Bronchial epithelial cell (primary cell): ENCODE data around the gene ZNF280B. TPM values are rescaled to one million over a fixed set of nuclear protein-coding genes. Genes with fewer than 3 reads are reported as not detected.

Experiments used
- DNase-seq: peaks from one replicate; pipeline ENCODE4 v3.0.0-alpha.2; 2010; ENCODE audit warnings: low read depth
- FAIRE-seq: peaks from 2 replicates; lab custom pipeline; 2011; peaks lifted over from hg19 to GRCh38; lab: Jason Lieb, UNC
- H3K27me3 ChIP-seq: 2 replicates; pipeline ENCODE4 v1.5.1; 2011; ENCODE audit warnings: low read length; ENCODE audit not compliant: control insufficient read depth, insufficient read depth
- H3K36me3 ChIP-seq: 2 replicates; pipeline ENCODE4 v1.5.1; 2011; ENCODE audit warnings: low read length; ENCODE audit not compliant: control insufficient read depth, insufficient read depth
- H3K4me3 ChIP-seq: 2 replicates; pipeline ENCODE4 v1.5.1; 2011; ENCODE audit warnings: mild to moderate bottlenecking, low read depth, low read length, control low read depth
- total RNA-seq: library from RNA; depleted of rRNA; stranded (reverse); fragments of >200 nt; gene quantifications from 2 replicates; pipeline ENCODE4 v1.2.1, GENCODE V29; 2014
- TF ChIP-seq, protein P1 (sequence below): IDR thresholded peaks from 2 replicates; pipeline ENCODE4 v1.5.1; 2011; ENCODE audit warnings: mild to moderate bottlenecking, moderate library complexity, low read length, control low read depth, inconsistent platforms; ENCODE audit not compliant: insufficient read depth, severe bottlenecking

Gene ZNF280B
- total RNA-seq, 1 donor from 2014 or later: 0.26 TPM

DNA sequence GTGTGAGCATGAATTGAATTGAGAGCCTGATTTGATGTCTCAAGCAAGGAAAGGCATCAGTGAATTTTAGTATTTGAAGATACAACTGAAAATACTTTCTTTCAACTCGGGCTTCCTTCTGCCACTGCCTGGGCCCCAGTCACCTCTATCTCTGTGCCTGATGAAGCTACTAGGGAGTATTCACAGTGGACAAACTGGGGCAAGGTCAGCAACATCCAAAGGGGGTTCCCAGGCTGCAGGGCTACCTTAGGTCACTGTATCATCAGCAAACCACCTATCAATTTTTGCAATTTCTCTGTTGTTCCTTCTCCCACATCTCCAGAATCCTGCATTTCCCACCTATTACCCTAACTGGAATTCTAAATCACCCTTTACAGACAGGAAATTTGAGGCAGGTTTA lies 40.4 kb upstream of the ZNF280B start:
- H3K36me3 ChIP-seq: no peaks in the 10 kb centered on the region
- TF ChIP-seq, protein P1, sequence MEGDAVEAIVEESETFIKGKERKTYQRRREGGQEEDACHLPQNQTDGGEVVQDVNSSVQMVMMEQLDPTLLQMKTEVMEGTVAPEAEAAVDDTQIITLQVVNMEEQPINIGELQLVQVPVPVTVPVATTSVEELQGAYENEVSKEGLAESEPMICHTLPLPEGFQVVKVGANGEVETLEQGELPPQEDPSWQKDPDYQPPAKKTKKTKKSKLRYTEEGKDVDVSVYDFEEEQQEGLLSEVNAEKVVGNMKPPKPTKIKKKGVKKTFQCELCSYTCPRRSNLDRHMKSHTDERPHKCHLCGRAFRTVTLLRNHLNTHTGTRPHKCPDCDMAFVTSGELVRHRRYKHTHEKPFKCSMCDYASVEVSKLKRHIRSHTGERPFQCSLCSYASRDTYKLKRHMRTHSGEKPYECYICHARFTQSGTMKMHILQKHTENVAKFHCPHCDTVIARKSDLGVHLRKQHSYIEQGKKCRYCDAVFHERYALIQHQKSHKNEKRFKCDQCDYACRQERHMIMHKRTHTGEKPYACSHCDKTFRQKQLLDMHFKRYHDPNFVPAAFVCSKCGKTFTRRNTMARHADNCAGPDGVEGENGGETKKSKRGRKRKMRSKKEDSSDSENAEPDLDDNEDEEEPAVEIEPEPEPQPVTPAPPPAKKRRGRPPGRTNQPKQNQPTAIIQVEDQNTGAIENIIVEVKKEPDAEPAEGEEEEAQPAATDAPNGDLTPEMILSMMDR: no peak
- FAIRE-seq (no peak), DNase-seq (no peak)
- H3K4me3 ChIP-seq: no peak overlapping the region
- no peaks in the 10 kb centered on the region for H3K27me3 ChIP-seq

DNA sequence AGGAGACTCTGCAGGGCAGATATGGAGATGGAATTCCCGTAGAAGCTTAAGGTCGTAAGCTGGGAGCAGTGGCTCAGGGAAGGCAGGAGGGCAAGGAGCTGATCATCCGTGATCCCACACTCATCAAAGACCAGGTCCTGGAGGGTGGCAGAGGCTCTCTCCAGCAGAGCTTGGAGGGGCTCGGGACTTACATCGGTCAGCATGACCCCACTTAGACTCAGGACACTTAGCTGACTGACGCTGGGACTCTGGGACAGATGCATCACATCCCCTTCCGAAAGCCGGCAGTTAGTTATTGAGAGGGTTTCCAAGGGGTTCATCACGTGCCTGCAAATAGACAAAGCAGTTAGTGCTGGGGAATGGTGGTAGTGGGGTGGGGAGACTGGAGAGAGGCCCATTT lies 39.8 kb upstream of the ZNF280B start:
- TF ChIP-seq, protein P1: no peak
- DNase-seq (no peak), FAIRE-seq (peak; percentile 93)
- H3K4me3 ChIP-seq: no peak overlapping the region
- no peaks in the 10 kb centered on the region for H3K36me3 ChIP-seq
- H3K27me3 ChIP-seq: no peaks in the 10 kb centered on the region

DNA sequence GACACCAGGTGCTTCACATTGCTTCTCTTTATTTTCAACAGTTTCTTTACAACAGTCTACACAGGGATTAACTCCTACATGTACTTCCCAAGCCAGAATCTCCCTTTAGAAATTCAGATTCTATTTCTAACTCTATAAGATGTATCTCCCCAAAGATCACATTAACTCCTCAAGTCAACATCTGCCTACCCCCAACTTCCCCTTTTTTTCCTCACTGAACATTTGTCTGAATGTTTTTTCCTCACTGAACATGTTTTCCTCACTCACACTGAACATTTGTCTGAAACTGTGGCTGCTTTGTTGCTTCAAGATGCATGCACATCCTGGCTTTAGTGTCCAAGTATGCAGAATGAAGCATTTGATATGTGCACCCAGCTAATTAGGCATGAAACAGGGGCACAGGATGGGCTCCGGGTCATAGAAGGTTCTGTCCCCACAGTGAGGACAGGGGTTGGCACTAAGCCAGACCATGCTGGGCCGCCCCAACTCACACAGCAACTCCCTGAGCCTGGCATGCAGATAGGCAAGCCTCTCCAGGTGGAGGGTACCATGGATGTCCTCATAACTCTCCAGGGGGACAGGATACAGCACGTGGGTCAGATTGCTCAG lies 39.3 kb upstream of the ZNF280B start:
- FAIRE-seq (no peak), DNase-seq (no peak)
- no peaks in the 10 kb centered on the region for H3K36me3 ChIP-seq
- H3K27me3 ChIP-seq: no peaks in the 10 kb centered on the region
- no peak overlapping the region for H3K4me3 ChIP-seq
- TF ChIP-seq, protein P1: no peak

DNA sequence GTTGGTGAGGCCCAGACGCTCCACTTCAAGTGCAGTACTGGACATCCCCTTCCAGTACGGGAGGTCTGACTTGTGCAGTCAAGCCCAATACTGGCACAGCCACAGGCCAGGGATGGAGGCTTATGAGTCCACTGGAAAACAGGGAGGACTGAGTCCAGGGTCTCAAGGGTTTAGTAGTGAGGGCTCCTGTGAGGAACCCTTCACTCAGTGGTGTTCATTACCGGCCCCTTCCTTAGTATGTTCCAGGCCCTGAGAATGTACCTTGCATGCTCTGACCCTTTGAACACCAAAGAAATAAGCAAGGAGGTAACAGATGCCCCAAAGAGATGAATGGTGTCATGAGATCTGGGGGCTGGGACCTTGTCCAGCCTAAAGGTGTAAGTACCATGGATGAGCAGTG lies 38.7 kb upstream of the ZNF280B start:
- Histone ChIP-seq H3K4me3 (no peak overlapping the region), H3K27me3 (no peaks in the 10 kb centered on the region), H3K36me3 (no peaks in the 10 kb centered on the region)
- TF ChIP-seq, protein P1: no peak
- no peak for FAIRE-seq
- DNase-seq: no peak

DNA sequence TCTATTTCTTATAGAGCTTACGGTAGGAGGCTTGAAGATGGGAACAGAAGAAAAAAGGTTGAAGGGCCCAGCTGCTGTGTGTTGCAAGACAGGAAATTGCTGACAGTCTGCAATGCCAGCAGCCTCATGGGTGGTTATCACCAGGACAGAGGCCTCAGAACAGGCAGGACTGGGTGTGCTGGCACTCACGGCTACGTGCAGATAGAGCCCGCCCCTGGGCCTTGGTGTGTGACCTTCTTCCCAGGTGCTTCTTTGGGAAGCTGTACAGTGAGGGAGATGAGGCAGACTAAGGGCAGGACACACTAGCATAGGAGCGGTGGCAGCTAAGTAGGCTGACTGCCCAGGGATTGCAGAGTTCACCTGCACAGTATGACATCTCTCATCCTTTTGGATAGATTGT lies 37.9 kb upstream of the ZNF280B start:
- Histone ChIP-seq H3K36me3 (no peaks in the 10 kb centered on the region), H3K4me3 (no peak overlapping the region), H3K27me3 (no peaks in the 10 kb centered on the region)
- TF ChIP-seq, protein P1: no peak
- peak; percentile 5 for DNase-seq
- FAIRE-seq: no peak

DNA sequence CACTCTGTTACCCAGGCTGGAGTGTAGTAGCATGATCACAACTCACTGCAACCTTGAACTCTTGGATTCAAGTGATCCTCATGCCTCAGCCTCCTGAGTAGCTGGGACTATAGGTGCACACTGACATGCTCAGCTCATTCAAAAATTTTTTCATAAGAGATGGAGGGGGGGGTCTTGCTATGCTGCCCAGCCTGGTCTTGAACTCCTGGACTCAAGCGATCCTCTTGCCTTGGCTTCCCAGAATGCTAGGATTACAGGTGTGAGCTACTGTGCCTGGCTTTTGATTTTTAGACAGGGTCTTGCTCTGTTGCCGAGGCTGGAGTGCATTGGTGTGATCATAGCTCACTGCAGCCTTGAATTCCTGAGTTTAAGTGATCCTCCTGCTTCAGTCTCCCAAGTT lies 36.5 kb upstream of the ZNF280B start:
- no peak overlapping the region for H3K4me3 ChIP-seq
- DNase-seq: no peak
- no peak for FAIRE-seq
- H3K27me3 ChIP-seq: no peaks in the 10 kb centered on the region
- H3K36me3 ChIP-seq: no peaks in the 10 kb centered on the region
- TF ChIP-seq, protein P1: no peak
